Stimulated activated CD8-positive, alpha-beta memory T cell treated with anti-CD3 and anti-CD28 coated beads, Interleukin-12 subunit alpha, Interleukin-12 subunit beta, amount 100 ng/mL, for 24 hours (primary cell): ENCODE data around the gene SRP9.

ENCODE experiments used
- DNase-seq: peaks from one replicate; pipeline ENCODE4 v3.0.0-alpha.2; 2020; ENCODE audit errors: extremely low read depth

Gene SRP9

GRCh38 chr1:225777583-225778336, at the start of gene SRP9:
TSS of gene SRP9 (plus strand) at chr1:225777826. CDS start at chr1:225777941, 115 bp downstream.
- DNase-seq: peak; percentile 96

GRCh38 chr1:225731491-225731890, 46.1 kb upstream of the SRP9 start:
- DNase-seq: no peak

- DNase-seq: no peak
These were observed 44.4 kb upstream of the SRP9 start for GRCh38 chr1:225733254-225733653.

GRCh38 chr1:225735252-225736149, 42.1 kb upstream of the SRP9 start:
- no peak for DNase-seq

- DNase-seq: no peak
These were observed 41.1 kb upstream of the SRP9 start for GRCh38 chr1:225736437-225737098.

- no peak for DNase-seq
These were observed 40.5 kb upstream of the SRP9 start for GRCh38 chr1:225737161-225737560.

GRCh38 chr1:225737866-225738265, 39.8 kb upstream of the SRP9 start:
- DNase-seq: no peak

GRCh38 chr1:225738763-225739162, 38.9 kb upstream of the SRP9 start:
- no peak for DNase-seq

GRCh38 chr1:225739542-225740107, 38.0 kb upstream of the SRP9 start:
- DNase-seq: no peak

- DNase-seq: no peak
These were observed 32.9 kb upstream of the SRP9 start for GRCh38 chr1:225744745-225745144.

- no peak for DNase-seq
These were observed 32.4 kb upstream of the SRP9 start for GRCh38 chr1:225745273-225745672.

- DNase-seq: no peak
These were observed 31.1 kb upstream of the SRP9 start for GRCh38 chr1:225746361-225747179.

GRCh38 chr1:225747566-225747965, 30.1 kb upstream of the SRP9 start:
- DNase-seq: no peak

- DNase-seq: no peak
These were observed 29.1 kb upstream of the SRP9 start for GRCh38 chr1:225748529-225748928.

GRCh38 chr1:225749706-225750105, 27.9 kb upstream of the SRP9 start:
- no peak for DNase-seq

- no peak for DNase-seq
These were observed 27.2 kb upstream of the SRP9 start for GRCh38 chr1:225750420-225750819.

- no peak for DNase-seq
These were observed 26.5 kb upstream of the SRP9 start for GRCh38 chr1:225750875-225751824.

GRCh38 chr1:225752245-225752644, 25.4 kb upstream of the SRP9 start:
- no peak for DNase-seq

GRCh38 chr1:225754940-225755641, 22.5 kb upstream of the SRP9 start:
- no peak for DNase-seq
